ENCODE results near the gene LPCAT2. TPM values are rescaled to one million over a fixed set of nuclear protein-coding genes. Genes with fewer than 3 reads are reported as not detected.
A peak's percentile ranks its signal among the peaks of the same experiment; 100 is the strongest.

The LPCAT2 gene
- total RNA-seq, 2 donors from 2014 or later = 6.4 to 6.8 TPM

DNA sequence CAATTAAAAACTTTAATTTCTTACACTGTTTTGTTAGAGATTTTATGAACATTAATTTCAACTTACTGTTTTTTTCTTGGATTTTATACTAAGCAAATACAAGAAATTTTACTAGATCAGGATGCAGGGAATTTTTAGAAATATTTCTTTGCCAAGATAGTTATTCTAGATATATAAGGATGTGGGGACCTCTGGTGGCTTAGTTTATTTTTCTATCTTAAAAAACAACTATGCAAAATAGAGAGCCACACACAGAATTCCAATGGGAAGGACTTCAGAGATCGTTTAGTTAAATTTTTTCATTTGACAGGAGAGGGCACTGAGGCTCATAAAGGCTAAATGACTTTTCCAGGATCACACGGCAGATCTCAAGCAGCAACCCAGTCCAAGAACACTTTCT lies 34.6 kb downstream of the LPCAT2 start:
- TF ChIP-seq CTCF (conservative IDR thresholded peaks at IDR 0.05) = peak; percentile 71
- no peaks in the 10 kb centered on the region for H3K4me1 ChIP-seq (ENCODE audit: control insufficient read depth, insufficient read depth, low read length)
- H3K27ac Mint-ChIP-seq = no peak overlapping the region
- H3K27me3 ChIP-seq (ENCODE audit: control insufficient read depth, insufficient read depth, low read length, poor library complexity, severe bottlenecking) = no peaks in the 10 kb centered on the region
- H3K9me3 Mint-ChIP-seq = no peaks in the 10 kb centered on the region
- no peaks in the 10 kb centered on the region for H3K4me1 Mint-ChIP-seq
- no peak overlapping the region for H3K4me3 ChIP-seq (ENCODE audit: low read length)
- no peak overlapping the region for H3K9ac ChIP-seq (ENCODE audit: extremely low read depth, low read length, poor library complexity, severe bottlenecking)
- H3K9me3 ChIP-seq (ENCODE audit: control insufficient read depth, low read length) = no peaks in the 10 kb centered on the region
- no peaks in the 10 kb centered on the region for H3K36me3 Mint-ChIP-seq (ENCODE audit: low read depth)
- no peak overlapping the region for H3K27ac ChIP-seq (ENCODE audit: low read depth, low read length)
- no peaks in the 10 kb centered on the region for H3K27me3 Mint-ChIP-seq (ENCODE audit: insufficient read depth)
- no peak for DNase-seq
- WGBS, 2 experiments (ENCODE audit: insufficient coverage in 1 of 2, insufficient read length in 1 of 2) = 72 to 100% methylated on average over 1 to 2 of the region's 2 CpGs
- H3K36me3 ChIP-seq (ENCODE audit: control insufficient read depth, insufficient read depth, low read length) = no peaks in the 10 kb centered on the region
- no peak overlapping the region for H3K4me3 Mint-ChIP-seq

- no peak overlapping the region for H3K9ac ChIP-seq (ENCODE audit: extremely low read depth, low read length, poor library complexity, severe bottlenecking)
- Mint-ChIP-seq H3K27ac (no peak overlapping the region), H3K36me3 (ENCODE audit: low read depth) (peaks cover 2% of the 10 kb centered on the region), H3K9me3 (no peaks in the 10 kb centered on the region), H3K4me1 (peaks cover 6% of the 10 kb centered on the region), H3K27me3 (ENCODE audit: insufficient read depth) (no peaks in the 10 kb centered on the region), H3K4me3 (no peak overlapping the region)
- no peaks in the 10 kb centered on the region for H3K4me1 ChIP-seq (ENCODE audit: control insufficient read depth, insufficient read depth, low read length)
- no peak for TF ChIP-seq CTCF (conservative IDR thresholded peaks at IDR 0.05)
- H3K4me3 ChIP-seq (ENCODE audit: low read length) = no peak overlapping the region
- no peaks in the 10 kb centered on the region for H3K9me3 ChIP-seq (ENCODE audit: control insufficient read depth, low read length)
- H3K27ac ChIP-seq (ENCODE audit: low read depth, low read length) = no peak overlapping the region
- H3K27me3 ChIP-seq (ENCODE audit: control insufficient read depth, insufficient read depth, low read length, poor library complexity, severe bottlenecking) = no peaks in the 10 kb centered on the region
- H3K36me3 ChIP-seq (ENCODE audit: control insufficient read depth, insufficient read depth, low read length) = no peaks in the 10 kb centered on the region
- no peak for DNase-seq
Observed at GRCh38 chr16:55552621-55553020, 43.7 kb downstream of the LPCAT2 start.

GRCh38 chr16:55555436-55555835 lies 46.6 kb downstream of the LPCAT2 start:
- Histone ChIP-seq H3K9me3 (ENCODE audit: control insufficient read depth, low read length) (no peaks in the 10 kb centered on the region), H3K4me1 (ENCODE audit: control insufficient read depth, insufficient read depth, low read length) (no peaks in the 10 kb centered on the region), H3K4me3 (ENCODE audit: low read length) (no peak overlapping the region), H3K9ac (ENCODE audit: extremely low read depth, low read length, poor library complexity, severe bottlenecking) (no peak overlapping the region), H3K36me3 (ENCODE audit: control insufficient read depth, insufficient read depth, low read length) (no peaks in the 10 kb centered on the region), H3K27ac (ENCODE audit: low read depth, low read length) (no peak overlapping the region), H3K27me3 (ENCODE audit: control insufficient read depth, insufficient read depth, low read length, poor library complexity, severe bottlenecking) (no peaks in the 10 kb centered on the region)
- TF ChIP-seq CTCF (conservative IDR thresholded peaks at IDR 0.05) = no peak
- H3K27ac Mint-ChIP-seq = no peak overlapping the region
- DNase-seq = no peak
- H3K36me3 Mint-ChIP-seq (ENCODE audit: low read depth) = peaks cover 2% of the 10 kb centered on the region
- H3K9me3 Mint-ChIP-seq = no peaks in the 10 kb centered on the region
- WGBS, 2 experiments (ENCODE audit: insufficient coverage in 1 of 2, insufficient read length in 1 of 2) = 83 to 89% methylated on average over 1 to 2 of the region's 2 CpGs
- peaks cover 7% of the 10 kb centered on the region for H3K4me1 Mint-ChIP-seq
- H3K27me3 Mint-ChIP-seq (ENCODE audit: insufficient read depth) = no peaks in the 10 kb centered on the region
- H3K4me3 Mint-ChIP-seq = no peak overlapping the region
